GM19035 (cell line): ENCODE measurements around the gene RPS15.

Experiments used
- ATAC-seq: cut with Tn5 transposase; IDR thresholded peaks from one replicate; pipeline ENCODE4 v1.9.1; 2021; ENCODE audit not compliant: unreplicated experiment

Gene RPS15

DNA sequence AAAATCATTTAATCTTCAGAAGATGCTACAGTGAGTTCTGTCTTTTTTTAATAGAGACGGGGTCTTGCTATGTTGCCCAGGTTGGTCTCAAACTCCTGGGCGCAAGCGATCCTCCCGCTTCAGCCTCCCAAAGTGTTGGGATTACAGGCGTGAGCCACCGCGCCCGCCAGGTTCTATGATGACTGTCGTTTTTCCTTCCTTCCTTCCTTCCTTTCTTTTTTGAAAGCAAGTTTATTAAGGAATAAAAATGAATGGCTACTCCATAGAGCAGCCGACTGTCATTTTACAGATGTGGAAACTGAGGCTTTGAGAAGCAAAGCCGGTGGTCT is 36.3 kb upstream of the RPS15 start:
- no peak for ATAC-seq

GRCh38 chr19:1402411-1403070 is 35.7 kb upstream of the RPS15 start:
- no peak for ATAC-seq

DNA sequence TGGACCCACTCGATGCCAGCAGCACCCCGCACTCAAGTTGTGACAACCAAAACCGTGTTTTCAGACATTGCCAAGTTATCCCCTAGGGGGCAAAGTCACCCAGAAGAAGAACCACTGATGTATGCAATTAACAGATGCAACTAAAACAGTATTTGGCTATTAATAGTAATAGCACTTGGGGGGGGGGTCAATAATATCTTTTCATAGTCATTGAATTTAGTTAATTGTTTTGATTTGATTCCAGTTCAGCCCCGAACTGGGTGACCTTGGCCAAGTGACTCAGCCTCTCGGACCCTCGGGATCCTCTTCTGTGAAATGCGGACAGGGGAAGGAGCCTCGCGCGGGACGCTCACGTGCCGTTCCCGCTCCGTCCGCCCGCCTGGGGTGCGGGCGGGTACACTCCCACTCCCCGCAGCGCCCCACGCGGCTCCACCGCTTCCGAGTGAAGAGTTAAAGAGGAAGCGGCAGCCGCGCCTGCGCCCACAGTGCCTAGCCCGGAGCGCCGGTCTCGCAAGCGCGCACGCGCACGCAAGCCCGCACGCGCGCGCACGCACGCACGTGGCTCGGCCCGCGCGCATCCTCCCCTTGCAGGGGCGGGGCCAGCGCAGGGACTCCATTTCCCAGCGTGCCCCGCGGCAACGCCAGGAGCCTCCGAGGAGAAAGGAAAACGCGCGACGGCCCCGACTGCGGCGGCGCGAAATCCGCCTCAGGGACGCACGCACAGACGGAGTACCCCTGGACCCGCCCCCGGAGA is 31.2 kb upstream of the RPS15 start:
- peak; percentile 81 for ATAC-seq

GRCh38 chr19:1407528-1408299 is 30.5 kb upstream of the RPS15 start, which contains the start of gene DAZAP1:
Gene DAZAP1 (plus strand): TSS chr19:1407586. CDS start chr19:1407774, 188 bp downstream.
- ATAC-seq: peak; percentile 29

DNA sequence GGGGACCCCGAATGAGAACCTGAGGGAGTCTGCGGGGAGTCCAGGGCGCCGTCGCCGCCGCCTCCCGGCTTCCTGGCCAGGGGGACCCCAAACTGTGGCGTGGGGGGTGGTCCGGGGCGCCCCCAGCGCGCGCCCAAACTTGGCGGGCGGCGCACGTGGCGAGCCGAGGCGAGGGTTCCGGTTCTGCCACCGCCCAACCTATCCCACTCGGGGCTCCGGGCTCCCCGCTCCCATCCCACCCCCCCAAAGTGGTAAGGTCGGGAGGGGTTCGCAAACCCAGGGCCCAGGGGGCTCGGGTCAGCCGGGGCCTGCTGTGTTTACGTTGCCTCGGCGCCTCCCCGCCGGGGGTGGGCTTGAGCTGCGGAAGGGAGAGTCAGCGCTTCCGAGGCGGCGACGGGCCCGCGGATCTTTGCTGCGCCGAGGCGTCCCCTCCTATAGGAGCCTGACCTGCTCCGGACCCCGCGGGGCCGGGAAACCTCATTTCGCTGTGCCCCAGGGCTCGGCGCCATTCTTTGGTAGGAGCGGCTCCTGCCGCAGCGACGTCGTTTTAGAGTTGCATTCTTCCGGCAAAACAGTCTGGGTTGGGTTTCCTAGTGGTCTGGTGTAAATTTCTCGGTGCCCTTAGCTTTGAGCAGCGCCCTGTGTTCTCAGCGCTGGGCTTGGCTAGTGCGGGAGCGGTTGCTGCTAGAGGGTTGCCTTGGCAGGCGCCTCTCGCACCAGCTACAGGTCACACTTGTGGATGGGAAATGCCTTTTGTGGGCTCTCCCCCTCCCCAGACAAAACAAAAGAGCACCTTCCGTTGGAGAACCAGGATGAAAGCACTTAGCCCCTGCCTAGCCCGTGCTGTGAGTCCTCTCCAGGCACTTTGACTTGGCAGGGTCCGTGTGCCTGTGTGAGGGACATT is 29.6 kb upstream of the RPS15 start:
- no peak for ATAC-seq

- ATAC-seq: no peak
Observed at GRCh38 chr19:1409204-1410005, 28.8 kb upstream of the RPS15 start.

DNA sequence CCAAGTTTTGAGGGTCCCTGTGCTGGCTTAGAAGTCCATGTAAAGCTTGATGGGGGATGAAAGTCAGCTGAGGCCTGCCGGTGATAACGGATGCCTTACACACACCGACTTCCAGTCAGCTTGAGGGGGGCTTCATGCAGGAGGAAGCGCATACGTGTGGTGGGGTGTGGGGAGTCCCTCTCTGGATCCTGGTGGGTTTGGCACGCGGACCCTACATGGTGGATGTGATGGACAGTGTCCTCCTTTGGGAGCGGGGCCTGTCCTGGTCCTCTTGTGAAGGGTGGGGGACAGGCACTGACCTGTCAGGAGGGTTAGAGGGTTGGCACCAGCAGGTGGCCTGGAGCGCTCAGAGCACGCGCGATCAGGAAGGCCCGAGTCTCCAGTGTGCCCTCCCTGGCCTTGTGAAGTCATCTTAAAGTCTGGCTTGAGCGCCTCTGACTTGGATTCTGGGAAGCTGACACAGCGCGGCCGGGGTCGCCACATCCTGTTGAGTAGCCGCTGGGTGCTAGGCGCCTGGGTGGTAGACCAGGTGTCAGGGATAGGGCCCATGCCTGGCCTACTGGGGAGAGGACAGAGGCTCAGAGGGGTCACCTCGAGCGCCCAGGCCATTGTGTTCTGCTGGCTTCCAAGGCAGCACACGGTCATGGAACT is 27.9 kb upstream of the RPS15 start:
- ATAC-seq: no peak

DNA sequence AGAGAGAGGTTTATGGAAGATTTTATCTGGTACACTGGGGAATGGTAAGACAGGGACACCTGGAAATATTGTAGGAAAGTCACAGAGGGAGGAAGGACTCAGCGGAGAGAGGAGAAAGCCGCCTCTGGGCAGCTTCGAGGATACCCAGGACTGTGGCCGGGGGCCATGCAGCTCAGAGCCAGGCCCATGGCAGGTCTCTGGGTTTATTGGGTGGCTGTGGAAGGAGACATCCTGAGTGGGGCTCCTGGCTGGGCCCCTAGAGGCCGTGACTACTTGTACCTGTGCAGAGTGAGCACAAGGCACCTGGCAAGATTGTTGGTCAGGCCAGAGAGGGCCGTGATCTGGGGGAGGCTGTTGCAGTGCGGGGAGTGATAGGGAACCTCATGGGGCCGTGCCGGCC is 27.4 kb upstream of the RPS15 start:
- no peak for ATAC-seq

DNA sequence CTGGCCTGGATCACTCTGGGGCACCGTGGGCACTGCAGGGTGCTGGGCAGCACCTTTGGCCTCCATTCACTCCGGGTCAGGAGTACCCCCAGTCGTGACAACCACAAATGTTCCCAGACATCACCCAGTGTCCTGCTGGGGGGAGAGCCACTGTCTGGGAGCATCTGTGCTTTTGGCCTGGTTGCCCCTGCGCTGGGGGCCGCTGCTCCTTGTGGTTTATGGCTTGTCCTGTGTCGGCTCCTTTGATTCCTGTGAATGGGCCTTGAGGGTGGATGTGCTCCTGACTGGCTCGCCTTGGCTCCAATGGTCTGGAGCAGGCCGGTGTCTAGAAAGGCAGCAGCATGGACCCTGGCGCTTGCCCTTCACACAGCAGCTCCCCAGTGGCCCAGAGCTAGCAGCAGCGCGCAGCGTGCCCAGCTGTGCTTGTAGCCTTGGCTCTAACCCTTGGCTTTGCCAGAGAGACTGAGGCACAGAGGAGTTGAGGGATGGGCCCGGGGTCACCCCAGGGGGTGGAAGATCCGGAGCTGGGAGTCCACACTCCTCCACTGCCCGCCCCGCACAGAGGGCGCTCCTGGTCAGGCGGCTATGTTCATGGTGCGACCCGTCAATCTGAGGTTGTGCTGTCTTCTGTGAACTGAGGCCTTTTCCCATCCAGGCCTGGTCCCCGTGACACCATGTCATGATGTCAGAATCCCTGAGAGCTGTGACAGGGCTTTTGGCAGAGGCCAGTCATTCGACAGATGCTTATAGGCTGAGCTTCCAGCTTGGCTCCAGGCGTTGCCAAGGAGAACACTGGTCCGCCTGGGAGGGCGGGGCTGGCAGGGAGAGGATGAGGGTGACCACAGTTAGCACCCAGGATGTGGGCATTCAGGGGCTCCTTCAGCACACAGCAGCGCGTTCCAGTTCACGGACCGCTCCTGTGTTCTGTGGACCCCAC is 26.7 kb upstream of the RPS15 start:
- no peak for ATAC-seq

- no peak for ATAC-seq
Observed at GRCh38 chr19:1412323-1412923, 25.8 kb upstream of the RPS15 start.

- no peak for ATAC-seq
Observed at GRCh38 chr19:1412995-1413800, 25.0 kb upstream of the RPS15 start.

DNA sequence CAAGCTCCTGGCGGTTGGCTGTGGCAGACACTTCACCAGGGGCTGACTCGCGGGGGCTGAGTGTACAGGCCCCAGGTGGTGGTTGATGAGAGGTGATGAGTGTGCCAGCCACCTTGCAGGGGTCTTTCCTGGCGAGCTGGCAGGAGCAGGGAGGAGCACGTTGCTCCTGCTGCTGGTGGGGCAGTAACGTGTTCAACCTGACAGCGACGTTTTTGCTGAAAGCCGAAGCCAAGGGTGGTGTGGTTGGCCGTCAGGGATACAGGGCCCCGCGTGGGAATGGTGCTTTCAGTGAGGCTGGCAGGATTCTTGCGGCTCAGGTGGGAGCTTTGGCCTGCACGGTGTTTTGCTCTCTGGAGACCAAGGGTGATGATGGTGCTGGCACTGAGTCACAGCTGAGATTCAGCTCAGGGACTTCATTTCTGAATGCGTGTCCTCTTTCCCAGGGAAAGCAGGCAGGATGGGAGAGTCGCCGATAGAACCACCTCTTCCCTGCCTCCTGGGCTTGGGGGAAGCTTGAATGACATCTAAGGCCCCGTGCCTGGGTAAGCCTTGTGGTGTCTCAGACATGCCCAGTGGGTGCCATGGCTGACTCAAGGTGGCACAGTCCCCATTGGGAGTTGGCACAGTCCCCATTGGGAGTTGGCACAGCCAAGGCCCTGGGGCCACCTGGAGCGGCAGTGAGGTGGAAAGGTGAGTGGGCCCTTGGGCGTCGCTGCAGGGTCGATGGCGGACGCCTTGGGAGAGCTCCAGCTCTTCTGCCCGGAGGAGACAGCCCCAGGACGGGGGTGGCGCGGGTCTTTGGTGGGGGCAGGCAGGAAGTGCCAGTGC is 22.0 kb upstream of the RPS15 start:
- no peak for ATAC-seq

GRCh38 chr19:1417145-1417544 is 21.1 kb upstream of the RPS15 start:
- ATAC-seq: no peak

DNA sequence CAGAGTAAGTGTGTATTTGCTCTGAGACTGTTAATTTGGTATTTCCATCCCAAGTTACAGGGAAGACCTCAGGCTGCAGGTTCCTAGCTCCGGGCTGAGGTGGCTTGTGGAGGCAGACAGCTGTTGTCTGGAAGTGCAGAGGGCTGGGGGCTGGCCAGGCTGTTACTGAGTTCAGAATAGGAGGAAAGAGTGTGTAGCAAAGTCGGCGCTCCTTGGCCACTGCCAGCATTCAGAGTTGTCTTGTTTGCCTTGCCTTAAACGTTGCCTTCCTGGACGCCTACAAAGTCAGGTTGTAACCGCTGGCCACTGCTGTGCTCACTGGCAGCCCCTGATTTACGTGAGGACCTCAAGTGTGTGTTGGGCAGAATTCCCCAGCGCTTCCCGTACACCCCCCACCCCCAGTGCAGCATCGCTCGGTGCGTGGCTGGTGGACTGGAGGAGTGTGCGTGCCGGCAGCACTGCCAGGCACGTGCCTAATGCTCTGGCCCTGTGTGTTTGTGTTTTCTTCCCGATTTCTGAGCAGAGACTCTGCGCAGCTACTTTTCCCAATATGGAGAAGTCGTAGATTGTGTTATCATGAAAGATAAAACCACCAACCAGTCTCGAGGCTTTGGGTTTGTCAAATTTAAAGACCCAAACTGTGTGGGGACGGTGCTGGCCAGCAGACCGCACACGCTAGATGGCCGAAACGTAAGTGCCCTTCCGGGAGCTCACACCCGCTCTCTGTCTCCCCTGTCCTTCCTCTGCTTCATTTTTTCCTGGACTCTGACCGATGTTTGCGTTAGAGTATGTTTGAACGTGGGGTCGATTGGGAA is 20.3 kb upstream of the RPS15 start:
- ATAC-seq: no peak

- ATAC-seq: no peak
Observed at GRCh38 chr19:1418496-1418775, 19.8 kb upstream of the RPS15 start.
